HG03025 (cell line): Measurements from ENCODE around the gene LY9.
"Not testable (repeated sequence)": the region's sequence is repeated elsewhere in the genome, so short reads cannot be mapped to it uniquely, and the experiment has no call there.

ENCODE experiments used
- ATAC-seq: cut with Tn5 transposase; IDR thresholded peaks from one replicate; pipeline ENCODE4 v1.9.1; 2021; ENCODE audit warnings: mild to moderate bottlenecking, moderate library complexity; ENCODE audit not compliant: unreplicated experiment, low FRiP score

LY9 gene

DNA sequence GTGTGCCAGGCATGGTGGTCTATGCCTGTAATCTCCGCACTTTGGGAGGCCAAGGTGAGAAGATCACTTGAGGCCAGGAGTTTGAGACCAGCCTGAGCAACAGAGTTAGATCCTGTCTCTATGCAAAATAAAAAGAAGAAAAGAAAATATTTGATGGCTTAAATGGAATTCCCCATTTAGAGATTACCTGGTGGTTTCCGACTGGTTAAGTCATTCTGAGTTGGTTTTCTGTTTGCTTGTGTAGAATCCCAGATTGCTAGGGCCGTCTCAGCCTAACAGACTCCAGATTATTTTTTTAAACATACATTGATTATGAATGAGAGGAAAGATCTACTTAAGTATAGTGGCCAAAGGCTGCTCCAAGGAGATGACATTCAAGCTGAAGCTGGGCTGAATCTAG is 22.9 kb upstream of the LY9 start:
- ATAC-seq = no peak

DNA sequence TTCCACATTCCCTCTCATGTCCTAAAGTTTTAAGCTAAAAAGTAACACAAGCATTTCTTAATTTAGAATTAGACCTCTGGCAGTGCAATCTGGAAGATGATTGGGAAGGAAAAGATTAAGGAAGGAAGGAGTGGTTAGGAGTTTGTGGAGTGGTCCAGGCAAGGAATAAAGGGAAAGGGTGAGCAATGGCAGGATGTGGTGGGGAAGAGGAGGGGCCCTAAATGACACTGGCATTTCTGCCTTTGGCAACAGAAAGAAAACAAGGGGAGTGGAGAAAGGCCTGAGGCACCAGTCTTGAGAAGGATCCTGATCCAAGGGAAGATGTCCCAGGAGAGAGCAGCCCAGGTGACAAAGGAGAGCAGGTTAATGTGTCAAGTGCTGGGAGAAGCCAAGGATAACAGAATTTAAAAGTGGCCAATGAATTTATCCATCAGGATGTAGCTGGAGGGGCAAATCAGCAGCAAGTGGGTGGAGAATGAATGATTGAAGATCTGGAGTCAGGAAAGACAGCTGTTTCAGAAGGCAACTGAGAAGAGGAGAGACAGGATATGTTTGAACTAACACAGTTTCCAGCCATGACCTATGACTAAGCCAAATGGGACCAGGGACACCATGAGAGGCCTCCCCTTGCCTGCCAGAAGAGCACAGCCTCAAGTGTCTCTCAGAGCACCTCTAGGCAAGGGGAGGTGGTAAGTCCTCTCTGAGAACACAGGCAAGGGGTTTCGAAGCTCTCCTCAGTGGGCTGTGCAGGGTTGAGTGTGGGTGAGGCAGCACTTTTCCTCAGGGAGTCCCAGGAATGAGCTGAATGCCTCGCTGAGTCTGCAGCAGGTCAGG is 20.9 kb upstream of the LY9 start:
- ATAC-seq = no peak

DNA sequence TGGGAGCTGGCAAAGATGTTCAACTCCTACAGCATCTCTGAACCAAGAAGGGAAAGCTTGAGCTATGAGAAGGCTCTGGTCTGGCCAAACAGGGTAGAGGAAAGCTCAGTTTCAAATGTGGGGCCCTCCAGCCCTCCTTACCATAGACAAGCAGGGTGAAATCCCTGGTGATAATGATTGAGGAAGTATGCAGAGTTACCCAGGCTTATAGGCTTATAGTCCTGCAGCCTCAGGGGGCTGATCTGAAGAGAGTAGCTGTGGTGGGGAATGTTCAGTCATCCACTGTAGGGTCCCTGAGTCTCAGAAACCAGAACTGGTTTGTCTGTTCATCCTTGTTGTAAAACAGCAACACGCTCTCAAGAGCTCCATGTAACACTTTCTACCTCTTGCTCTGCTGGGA is 19.8 kb upstream of the LY9 start:
- no peak for ATAC-seq

DNA sequence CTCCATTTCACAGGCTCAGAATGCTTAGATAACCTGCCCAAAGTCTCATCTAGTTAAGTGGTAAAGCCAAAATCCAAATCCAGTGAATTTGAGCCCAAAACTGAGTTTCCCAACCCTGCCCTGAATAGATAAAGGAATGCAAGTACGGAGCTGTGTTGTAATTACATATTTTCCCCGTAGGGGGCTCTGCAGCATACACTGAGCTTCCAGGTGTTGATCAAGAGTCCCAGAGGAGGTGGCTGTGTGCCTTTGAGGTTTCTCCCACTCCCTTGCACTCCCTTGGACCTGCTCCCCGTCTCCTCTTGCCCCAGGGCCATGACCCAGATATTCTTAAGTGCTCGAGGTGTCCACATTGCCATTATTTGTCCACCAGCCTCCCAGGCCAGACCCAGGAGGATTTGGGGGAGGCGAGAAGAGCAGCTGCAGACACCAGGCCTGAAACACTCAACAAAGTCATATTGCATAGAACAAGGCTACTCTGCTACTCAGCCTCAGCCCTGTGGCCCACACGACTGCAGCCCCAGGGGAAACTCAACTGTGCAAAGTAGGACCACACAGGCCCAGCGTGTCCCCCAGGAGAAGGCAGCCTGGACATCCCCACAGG is 18.4 kb upstream of the LY9 start:
- ATAC-seq = no peak

DNA sequence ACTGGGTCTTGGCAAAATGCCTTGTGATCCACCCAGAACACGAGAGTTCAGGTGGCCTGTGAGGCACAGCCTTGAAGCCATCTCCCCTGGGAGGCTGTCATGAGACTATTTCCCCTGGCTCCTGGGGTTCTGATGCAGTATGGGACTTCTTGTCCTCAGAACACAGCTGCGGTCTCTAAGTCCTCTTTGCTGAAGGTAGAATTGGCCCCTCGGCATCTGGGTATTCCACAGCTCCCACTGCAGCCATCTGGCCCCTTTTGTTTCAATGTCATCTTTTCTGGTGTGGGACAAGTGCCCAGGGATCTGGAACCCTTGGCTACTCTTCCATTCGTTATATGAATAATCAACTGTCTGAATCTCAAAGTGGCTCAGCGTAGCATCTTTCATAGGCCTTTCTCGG is 17.0 kb upstream of the LY9 start:
- ATAC-seq = no peak

DNA sequence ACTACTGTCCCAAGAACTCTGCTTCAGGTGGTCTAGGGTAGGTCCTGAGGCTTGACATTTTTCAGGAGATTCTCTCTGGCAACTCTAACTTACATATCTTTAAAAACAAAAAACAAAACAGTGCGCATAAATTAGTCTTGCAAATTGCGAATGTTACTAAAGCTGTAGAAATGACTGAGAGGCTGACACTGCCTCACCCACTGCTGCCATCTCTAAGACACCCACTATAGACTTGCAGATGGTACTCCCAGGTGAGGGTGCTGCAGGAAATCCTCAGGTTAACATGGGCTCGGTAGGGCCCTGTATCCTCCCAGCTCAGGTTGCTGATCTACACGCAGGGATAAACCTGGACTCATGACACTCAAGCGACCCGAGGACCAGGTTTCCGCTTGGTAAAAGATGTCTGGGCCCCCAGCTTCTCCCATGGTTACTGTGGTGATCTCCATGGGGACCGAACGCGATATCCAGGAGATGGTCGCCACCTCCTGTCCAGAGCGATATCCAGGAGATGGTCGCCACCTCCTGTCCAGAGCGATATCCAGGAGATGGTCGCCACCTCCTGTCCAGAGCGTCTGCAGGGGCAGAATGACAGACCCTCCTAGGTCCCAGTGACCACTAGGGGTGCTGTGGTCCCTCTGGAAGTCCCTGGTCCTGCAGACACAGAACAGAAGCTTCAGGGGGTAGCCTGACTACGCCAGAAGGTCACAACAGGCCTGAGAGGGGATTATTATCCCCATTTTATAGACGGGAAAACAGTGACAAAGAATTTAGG is 16.2 kb upstream of the LY9 start:
- ATAC-seq = no peak

DNA sequence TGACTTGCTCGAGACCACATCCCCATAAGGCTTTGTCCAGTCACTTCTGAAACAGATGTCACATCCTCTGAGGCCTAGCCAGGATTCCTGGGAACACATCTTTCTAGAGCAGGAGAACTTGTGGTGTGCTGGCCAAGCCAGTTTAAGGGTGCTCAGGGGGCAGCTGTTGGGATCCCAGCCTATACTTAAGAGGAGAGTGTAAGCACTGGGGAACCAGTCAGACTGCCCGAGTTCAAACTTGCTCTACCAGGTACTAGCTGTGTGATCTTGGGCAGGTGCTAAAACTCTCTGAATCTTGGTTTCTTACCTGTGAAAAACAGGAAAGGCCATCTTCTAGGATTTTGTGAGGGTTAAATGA is 15.6 kb upstream of the LY9 start:
- no peak for ATAC-seq

DNA sequence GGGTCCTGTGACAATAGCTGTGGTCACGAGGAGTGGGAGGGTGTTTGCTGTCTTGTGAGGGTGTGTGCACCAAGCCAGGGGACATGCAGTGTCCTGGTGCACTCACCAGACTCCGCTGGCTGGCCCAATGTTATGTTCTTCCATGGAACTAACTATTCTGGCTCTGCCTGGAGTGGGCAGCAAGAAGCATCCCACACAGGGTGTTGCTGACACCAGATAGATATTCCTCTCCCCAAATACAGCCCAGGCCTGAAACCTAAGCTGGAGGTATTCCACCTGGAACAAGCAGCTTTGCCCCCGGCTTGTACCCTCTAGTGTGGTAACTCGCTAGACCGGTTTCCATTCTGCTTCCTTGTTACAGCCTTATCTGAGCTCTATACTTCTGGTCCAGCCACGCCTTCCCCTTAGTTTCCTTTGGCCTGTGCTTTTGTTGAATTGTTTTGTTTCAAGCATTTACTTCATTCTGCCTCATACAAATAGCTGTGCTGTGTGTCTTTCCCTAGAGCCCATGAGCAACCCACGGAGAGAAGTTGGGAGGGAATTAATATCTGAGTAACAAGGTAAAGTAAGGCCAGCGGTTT is 14.7 kb upstream of the LY9 start:
- no peak for ATAC-seq

DNA sequence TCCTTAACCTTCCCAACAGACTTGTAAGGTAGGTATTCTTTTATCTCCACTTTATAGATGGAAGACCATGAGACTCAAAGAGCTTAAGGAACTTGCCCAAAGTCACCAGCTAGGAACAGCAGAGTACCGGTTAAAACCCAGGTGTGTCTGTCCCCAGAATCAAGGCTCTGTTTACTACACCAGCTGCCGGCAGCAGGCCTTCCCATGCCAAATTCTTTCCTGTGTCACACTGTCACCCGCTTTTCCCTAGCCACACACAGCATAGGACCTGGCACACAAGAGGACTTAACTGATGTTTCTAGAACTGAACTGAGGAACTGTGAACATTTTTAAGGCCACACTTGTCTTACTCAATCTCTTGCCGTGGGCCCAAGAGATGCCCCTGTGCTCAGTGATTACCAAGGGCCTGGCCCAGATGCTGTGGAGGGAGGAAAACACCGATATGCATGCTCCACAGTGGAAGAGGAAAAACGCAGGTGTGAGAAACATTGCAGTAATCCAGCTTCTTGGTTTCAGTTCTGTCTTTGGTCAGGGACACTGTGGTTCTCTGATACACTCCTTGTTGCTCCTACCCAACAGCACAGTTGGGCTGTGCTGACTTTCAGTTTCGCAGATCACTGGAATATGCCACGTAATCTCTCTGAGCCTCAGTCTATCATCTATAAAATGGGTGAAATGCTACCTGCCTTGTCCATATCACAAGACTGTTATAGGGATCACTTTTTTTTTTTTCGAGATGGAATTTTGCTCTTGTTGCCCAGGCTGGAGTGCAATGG is 13.9 kb upstream of the LY9 start:
- no peak for ATAC-seq

DNA sequence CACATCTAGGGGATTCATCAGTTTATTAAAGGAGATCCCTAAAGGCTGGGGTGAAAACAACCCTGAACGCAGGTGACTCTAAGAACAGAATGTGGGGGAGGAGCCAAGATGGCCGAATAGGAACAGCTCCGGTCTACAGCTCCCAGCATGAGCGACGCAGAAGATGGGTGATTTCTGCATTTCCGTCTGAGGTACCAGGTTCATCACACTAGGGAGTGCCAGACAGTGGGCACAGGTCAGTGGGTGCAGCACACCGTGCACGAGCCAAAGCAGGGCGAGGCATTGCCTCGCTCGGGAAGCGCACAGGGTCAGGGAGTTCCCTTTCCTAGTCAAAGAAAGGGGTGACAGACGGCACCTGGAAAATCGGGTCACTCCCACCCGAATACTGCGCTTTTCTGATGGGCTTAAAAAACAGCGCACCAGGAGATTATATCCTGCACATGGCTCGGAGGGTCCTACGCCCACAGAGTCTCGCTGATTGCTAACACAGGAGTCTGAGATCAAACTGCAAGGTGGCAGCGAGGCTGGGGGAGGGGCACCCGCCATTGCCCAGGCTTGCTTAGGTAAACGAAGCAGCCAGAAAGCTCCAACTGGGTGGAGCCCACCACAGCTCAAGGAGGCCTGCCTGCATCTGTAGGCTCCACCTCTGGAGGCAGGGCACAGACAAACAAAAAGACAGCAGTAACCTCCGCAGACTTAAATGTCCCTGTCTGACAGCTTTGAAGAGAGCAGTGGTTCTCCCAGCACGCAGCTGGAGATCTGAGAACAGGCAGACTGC is 12.8 kb upstream of the LY9 start:
- ATAC-seq = not testable (repeated sequence)

DNA sequence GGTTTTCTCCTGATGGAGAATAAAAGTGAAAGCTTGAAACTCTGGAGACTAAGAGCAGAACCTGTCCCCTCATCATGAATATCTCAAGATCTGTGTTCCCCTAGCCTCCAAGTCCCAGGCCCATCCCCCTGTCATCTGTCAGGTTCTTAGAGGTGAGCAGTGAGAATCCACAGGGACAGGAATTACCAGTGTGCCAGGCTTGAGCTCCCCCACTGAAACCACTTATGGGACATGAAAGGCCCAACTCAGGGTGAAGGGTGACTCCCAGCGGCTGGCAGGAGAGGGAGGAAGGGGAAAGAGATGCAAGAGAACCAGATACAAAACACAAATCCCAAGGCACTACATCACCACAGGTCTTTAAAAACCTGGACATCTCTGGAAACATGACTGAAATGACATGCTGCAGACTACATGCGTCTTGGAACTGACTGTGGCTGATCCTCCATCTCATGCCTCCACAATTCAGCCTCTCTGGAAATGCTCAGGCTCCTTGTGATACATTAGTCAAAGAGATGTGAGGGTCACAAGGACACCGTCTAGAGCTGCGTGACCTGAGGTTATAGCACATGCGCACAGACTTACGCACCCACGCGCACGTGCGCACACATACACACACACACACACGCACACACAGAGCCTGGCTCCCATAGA is 6.8 kb upstream of the LY9 start:
- no peak for ATAC-seq

DNA sequence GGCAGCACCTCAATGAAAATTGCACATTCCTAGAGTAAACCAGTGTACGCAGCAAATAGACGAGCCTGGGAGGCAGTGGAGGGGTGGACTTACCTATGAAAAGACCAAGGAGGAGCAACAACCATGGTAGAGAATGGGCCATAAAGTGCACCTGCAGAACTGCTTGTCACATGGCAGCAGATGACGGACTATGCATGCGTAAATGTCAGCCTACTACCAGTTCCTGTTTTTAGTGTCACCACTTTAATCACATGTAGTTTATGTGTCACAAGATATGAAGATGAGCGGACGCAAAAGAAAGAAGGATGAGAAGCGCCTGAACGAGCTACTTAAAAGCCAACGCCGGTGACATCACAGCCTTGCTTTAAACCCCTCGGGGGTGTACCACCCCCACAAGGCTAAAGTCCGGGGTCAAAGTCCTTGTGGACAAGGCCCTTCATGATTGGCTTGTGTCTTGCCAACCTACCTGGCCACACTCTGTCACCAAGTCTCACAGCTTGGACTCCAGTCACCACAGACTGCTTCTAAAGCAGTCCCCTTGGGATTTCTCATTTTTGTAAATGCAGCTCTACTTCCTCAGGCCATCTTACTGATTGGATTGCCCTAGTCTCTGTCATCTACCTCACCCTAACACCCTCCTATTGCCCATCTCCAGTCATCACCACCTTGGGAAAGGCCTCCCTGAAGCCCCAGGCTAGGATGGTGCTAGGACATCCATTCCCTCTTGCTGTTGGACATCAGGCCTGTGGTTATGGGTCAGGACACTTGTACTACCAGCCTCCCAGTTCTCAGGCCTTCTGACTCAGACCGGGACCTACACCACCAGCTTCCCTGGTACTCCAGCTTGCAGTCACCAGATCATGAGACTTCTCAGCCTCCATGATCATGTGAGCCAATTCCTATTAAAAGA is 6.0 kb upstream of the LY9 start:
- no peak for ATAC-seq

DNA sequence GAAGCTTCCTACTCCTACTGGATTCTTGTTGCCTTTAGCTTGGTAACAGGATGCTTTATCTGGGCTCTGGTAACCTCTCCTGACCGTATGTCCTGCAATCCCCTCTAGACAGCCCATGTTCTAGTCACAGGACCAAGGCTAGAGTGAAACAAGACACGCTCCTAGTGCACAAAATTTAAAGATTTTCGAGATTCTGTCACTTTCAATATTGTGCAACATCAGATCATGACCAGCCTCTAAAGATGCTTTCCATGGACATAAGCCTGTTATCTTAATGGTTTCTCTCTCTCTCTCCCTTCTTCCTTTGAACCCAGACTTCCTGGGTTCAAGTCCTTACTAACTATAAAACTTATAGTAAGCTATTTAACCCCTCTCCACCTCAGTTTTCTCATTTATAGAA is 1.6 kb upstream of the LY9 start:
- no peak for ATAC-seq

DNA sequence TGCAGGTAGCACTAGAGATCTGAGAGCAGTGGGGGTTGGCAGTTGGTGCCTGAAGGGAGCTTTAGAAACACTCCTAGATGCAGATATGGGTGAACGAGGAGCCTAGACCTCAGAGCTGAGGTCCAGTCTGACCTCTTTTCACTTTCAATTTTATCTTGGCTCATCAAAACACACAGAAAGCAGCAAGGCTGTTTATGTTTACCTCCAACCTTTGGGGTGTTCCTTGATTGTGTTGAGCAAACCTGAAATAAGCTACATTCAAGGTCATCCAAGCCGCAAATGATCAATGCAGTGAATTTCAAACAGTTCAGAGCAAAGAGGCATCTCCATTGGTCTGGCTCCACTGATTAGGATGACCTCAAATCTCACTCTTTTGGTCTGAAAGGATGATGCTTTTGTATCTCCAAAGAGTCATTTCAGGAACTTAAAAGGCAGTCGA is 1.3 kb downstream of the LY9 start:
- no peak for ATAC-seq

DNA sequence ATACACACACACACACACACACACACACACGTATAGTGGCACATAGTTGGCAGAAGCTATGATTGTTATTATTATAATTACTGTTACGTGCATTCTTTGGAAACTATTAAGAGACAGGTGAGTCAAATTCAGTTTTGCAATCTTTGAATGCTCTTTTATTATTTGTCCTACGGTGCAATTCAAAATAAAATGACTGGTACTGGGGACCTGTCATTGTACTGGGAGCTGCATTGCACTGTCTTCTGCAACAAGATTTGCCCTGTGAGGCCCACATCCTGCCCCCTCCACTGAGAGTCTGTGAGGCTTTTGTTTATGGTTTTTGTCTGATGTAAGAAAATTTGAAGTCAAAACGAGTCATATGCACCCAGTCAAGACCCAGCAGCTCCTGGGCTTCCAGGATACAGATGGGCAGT is 1.9 kb downstream of the LY9 start:
- ATAC-seq = no peak

DNA sequence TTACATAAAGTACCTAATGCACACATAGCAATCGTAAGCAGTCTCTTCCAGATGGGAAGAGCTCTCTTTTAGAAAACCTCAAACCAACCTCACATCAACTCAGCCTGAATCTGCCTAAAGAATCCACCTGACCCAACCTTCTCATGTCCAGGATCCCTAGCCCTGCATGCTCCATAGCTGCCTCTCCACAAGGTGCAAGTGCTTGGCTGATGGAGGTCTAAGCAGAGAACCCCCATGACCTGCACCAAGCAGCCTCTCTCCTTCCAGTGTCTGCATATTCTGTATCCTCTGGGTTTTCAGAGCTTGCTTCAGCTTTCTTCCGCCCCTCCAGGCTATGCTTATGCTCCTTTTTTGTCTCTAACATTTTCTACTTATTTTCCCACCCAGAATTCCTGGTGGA is 2.5 kb downstream of the LY9 start:
- ATAC-seq = no peak

DNA sequence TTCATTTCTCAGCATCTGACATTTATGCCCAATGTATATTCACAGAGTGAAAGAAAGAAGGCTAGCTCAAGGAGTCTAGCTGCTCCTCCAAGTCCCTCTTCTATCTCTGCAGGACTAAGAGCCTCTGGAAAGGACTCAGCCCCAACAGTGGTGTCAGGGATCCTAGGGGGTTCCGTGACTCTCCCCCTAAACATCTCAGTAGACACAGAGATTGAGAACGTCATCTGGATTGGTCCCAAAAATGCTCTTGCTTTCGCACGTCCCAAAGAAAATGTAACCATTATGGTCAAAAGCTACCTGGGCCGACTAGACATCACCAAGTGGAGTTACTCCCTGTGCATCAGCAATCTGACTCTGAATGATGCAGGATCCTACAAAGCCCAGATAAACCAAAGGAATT is 3.7 kb downstream of the LY9 start:
- no peak for ATAC-seq

DNA sequence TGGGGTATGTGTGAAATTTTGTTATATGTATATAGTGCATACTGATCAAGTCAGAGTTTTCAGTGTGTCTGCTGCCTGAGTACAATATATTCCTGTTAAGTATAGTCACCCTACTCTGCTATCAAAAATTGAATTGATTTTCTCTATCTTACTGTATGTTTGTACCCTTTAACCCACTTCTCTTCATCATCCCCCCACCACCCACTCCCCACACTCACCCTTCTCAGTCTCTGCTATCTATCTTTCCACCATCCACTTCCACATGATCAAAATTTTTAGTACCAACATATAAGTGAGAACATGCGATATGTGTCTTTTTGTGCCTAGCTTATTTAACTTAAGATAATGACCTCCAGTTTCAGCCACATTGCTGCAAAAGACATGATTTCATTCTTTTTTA is 4.2 kb downstream of the LY9 start:
- no peak for ATAC-seq
